Activated T-cell treated with anti-CD3 and anti-CD28 coated beads for 24 hours (primary cell): ENCODE results near the gene IFI44L.

Source experiments
- DNase-seq: peaks from one replicate; pipeline ENCODE4 v3.0.0-alpha.2; 2020; ENCODE audit warnings: low read depth

The IFI44L gene

DNA sequence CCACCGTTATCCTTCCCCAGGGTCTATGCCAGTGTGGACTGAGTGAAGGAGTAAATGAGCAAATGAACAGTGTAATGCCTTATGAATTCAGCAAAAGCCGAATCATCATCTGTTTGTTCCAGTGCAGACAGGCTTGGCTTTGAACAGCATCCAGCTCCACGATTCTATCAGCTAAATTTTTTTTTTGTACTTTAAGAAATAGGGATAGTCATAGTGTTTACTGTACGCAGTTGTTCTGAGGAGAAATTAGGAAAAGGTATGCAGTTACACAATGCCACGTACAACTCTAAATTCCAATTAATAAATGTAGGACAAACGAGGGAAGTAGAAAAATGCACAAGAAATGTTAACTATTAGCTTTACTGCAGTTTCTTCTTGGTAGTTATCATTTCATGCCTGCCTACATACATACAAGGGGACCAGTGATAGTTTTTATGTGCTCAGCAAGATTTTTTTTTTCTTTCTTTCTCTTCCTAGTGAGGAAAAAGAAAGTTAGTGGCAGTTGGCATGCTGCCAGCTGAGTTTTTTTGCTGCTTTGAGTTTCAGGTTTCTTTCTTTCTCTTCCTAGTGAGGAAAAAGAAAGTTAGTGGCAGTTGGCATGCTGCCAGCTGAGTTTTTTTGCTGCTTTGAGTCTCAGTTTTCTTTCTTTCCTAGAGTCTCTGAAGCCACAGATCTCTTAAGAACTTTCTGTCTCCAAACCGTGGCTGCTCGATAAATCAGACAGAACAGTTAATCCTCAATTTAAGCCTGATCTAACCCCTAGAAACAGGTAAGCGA, at the start of gene IFI44L:
Gene IFI44L (plus strand): TSS at position 646 of the 777 bp plus-strand sequence. CDS start 7,468 bp downstream, outside the sequence.
- DNase-seq, result peak; percentile 52

GRCh38 chr1:78570539-78570938, 49.7 kb upstream of the IFI44L start:
- DNase-seq, result no peak

DNA sequence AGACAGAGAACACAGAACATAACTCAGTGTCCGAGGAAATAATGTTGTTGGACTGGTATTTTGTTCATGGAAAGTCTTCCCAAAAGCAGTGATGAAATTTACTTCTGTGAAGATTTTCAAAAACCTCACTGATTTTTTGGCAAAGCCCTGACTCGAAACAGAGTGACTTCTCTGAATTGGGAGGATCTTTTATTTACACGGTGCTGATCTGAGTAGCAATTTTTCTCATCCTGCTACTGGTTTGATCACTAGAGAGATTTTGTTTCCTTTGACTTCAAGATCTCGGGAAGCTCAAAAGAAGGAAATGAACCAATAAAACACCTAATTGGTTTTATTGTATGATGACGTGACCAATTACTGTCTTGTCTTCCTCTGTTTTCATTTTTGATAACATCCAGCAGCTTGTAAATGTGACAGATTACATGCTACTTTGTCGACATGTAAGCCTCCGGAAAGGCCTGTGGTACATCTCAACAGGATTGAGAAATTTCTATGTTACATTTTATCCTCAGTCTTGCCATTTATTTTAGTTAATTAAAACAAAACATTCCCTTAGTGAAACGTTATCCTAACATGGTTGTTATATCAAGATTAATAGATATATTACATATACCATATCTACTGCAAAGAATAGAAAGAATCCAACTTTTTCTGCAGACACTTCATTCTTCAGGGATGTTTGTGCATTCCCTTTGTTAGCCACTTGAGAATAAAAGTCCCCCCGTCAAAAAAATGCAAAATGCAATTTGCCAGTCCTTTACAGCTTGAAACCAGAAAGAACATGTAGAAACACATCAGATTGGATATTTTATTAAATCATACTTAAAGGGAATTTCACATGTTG, 42.8 kb upstream of the IFI44L start:
- no peak for DNase-seq

DNA sequence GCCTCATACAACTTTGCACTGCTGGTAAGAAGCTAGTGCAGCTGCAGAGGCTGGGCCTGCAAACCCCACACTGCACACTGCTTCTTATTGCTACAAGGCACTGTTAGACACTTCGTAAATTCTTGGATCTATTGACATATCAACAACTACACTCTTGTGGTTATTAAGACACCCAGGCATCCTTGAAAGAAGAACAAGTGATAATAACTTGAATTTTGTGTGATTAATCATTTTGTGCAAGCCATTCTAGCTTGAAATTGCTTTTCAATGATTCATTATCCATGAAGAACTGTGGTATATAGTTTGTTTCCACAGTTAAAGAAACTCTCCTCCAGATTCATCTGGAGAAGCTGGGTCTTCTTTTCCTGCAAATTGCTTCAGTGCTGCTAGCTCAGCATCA, 33.7 kb upstream of the IFI44L start:
- DNase-seq, result no peak

- DNase-seq, result no peak
These were observed 33.0 kb upstream of the IFI44L start for GRCh38 chr1:78587211-78587610.

DNA sequence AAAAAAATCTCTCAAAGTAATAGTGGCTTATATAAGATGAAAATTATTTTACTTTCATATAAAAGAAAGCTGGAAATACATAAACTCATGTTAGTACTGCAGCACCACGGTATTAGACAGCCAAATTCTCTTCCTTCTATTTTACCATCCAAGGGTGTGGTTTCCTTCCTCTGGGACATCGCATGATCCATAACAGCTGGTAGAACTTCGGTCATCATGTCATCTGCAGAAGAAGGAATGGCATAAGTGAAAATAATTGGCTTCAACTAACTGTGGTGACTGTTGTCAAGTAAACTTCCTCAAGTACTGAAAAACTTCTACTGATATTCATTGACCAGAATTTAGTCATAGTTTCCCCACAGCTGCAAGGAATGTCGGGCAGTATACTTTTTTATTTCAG, 28.3 kb upstream of the IFI44L start:
- no peak for DNase-seq

DNA sequence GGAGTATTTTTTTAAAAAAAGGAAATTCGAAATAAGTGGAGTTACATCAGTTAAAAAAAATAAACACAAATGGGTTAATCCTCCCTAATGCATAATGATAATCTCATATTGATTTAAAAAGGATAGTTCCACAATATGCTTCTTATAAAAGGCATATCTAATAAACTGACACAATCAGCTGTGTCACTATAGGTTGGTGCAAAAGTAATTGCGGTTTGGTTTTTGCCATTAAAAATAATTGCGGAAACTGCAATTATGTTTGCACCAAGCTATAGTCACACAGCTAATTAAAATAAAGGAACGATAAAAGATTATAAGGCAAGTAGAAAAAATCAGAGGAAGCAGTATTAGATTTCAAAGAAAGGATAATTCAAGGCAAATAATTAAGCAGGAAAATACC, 21.0 kb upstream of the IFI44L start:
- DNase-seq, result no peak

DNA sequence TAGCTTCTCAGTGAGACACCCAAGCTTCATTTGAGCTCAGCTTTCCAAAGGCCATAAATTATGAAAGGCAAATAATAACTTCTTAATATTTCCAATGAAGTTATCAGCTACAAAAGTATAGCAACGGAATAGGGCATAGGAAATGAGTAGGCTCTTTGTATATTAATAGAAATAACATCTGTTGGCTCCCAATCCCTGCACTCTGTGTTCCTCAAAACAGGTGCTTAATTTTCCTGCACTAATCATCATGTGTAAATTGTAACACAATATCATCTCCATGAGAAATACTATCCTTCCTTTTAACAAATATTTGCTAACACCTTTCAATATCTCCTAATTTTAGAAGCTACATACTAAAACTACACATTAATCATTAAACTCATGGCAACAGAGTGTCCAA, 19.2 kb upstream of the IFI44L start:
- DNase-seq, result no peak

DNA sequence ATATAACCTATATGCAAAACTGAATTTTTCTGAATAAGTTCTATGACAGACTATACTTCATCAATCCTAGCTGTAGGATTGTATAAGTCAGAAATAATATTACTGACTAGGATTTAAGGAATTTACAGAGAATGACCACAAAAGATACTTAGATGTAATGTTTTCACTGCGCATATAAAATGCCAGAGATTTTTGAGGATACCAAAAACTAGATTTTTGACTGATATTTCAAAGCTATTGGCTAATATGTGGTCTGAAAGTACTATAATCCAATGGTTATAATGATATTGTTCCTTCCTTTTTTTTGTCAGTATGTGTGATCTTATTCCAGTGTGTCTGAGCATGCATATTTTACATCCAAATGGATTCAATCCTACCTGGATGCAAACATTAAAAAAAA, 17.0 kb upstream of the IFI44L start:
- DNase-seq, result no peak

- DNase-seq, result no peak
These were observed 15.6 kb upstream of the IFI44L start for GRCh38 chr1:78604643-78605042.

GRCh38 chr1:78606274-78606673, 14.0 kb upstream of the IFI44L start:
- DNase-seq, result no peak

DNA sequence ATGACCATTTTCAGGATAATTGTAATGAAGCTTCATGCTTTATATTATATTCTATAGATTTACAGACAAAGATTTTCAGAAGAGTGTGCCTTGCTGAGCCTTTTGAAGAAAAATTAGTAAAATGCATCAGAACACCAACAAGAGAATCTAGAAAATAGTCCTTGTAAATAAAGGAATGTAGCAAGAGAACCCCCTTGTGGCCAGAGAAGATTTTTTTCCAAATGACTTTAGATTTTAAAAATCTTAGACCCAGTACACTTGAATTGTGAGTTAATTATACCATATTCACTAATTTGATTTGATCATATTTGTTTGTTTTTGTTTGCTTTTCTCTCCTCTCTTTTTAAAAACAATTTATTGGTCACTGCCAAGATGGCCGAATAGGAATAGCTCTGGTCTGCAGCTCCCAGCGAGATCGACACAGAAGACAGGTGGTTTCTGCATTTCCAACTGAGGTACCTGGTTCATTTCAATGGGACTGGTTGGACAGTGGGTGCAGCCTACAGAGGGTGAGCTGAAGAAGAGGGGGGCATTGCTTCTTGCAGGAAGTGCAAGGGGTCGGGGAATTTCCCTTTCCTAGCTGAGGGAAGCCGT, 12.8 kb upstream of the IFI44L start:
- DNase-seq, result no peak

- no peak for DNase-seq
These were observed 12.3 kb upstream of the IFI44L start for GRCh38 chr1:78607944-78608343.

DNA sequence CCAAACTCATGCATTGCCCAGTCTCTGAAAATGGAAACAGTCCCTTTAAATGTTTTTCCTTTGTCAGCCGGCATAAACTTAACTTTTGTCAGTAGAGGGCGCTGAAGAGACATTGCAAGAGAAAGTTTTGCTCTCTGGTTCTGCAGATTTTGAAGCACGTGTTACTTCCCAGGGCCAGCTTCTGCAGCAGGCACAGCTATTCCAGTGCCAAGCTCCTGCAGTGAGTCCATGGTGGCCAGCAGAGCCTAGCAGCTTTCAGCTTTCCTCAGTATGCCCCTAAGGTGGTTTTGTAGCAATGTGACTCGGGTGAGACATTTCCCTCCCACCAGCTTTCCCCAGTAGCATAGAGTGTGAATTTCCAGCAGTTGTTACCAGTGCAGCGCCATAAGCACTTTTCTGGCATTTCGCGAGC, 2.6 kb upstream of the IFI44L start:
- DNase-seq, result peak; percentile 50

DNA sequence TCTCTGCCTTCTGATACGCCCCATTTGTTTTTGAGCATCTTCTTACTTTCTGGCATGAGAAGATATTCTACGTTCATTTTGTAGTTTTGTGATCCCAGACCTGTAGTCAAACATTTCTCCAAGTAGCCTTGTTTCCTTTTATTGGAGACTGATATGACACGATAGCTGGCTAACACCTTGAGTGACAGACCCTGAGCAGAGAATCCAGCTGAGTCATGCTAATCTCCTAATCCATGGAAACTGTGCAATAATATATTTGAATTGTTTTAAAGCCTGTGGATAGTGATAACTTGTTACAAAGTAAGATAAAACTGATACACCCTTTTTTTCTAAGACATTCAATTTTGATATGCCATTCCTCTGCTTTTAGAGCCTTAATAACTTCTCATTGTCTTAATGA, 1.2 kb upstream of the IFI44L start:
- DNase-seq, result no peak

- no peak for DNase-seq
These were observed 824 bp upstream of the IFI44L start for GRCh38 chr1:78619446-78619802.

DNA sequence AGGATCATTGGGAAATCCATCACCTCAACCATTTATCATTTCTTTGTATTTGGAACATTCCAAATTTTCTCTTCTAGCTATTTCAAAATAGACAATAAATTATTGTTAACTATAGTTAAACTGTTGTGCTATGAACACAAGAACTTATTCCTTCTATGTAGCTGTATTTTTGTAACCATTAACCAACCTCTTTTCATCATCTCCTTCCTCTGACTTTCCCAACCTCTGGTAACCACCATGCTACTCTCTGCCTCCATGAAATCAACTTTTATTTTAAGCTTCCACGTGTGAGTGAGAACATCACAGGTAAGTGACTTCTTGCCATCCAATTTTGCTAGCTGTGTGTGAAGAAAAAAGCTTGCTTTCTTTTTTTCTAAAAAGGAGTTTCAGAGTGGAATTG, 418 bp downstream of the IFI44L start:
- no peak for DNase-seq

DNA sequence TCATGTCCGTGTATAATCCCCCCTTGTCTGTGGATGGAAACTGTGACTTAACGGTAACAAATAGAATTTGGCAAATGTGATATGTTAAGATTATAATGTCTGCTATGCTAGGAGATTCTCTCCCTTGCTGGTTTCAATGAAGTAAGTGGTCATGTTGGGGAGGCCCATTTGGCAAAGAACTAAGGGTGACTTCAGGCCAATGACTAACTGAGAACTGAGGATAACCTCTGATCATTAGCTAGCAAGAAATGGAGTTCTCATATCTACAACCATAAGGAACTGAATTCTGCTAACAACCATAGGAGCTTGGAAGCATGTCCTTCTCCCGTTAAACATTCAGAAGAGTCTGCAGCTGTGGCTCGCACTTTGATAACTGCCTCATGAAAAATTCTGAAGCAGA, 2.3 kb downstream of the IFI44L start:
- no peak for DNase-seq

GRCh38 chr1:78624035-78624434, 3.8 kb downstream of the IFI44L start:
- no peak for DNase-seq

GRCh38 chr1:78627321-78627720, 7.1 kb downstream of the IFI44L start:
- DNase-seq, result no peak

DNA sequence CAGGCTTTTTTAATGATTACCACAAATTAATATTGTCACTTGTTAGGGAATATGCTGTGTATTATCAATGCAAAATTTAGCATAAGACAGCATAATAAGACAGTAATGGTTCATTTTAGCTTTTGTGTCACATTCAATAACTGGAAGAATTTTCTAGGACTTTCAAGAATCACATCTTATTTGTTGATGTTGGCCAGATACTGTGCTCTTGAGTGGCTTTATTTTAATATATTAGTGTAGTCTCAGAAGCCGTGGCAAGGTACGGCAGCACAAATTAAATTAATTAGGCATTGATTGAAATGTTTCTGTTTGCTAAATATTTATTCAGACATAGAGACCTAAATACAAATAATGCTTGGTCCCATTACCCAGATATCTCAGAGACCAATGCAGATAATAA, 10.4 kb downstream of the IFI44L start:
- DNase-seq, result no peak

- no peak for DNase-seq
These were observed 13.0 kb downstream of the IFI44L start for GRCh38 chr1:78633209-78633608.

DNA sequence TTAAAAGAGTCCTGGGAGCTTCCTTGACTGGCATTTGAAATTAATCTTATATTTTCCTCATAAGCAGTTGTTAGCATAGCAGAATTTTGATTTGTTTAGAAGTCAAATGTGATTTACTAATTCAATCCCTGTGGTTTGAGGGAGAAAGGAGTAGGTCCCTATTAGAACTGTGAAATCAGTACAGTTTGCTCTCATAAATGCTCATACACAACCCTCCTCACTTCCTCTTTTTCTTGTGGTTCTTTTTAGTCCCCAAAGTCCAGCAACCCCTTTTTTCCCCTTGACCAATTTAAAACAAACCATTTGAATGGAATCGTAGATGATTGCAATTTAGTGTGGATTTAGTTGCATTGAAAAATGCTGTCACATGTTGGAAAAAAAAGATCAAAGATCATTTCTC, 20.2 kb downstream of the IFI44L start:
- DNase-seq, result no peak
